Peyer's patch (tissue), 4 donors: Measurements from ENCODE around the gene AKAP14. TPM values are rescaled to one million over a fixed set of nuclear protein-coding genes. Genes with fewer than 3 reads are reported as not detected.

Experiments used
- DNase-seq, 3 donors: peaks; one replicate each; pipeline ENCODE4 v3.0.0-alpha.2; 2017 to 2019
- H3K27ac ChIP-seq, 4 donors: fragments of 200-600 bp; sonication (generic); one replicate each; pipeline ENCODE4 v1.5.1; 2016 to 2019
- H3K27me3 ChIP-seq, 2 donors: fragments of 200-600 bp; sonication (generic); one replicate each; pipeline ENCODE4 v1.5.1; 2019
- H3K36me3 ChIP-seq, 3 donors: fragments of 200-600 bp; sonication (generic); one replicate each; pipeline ENCODE4 v1.5.1; 2016 to 2019
- H3K4me1 ChIP-seq, 4 donors: fragments of 200-600 bp; sonication (generic); one replicate each; pipeline ENCODE4 v1.5.1; 2016 to 2019
- H3K4me3 ChIP-seq, 4 donors: fragments of 200-600 bp; sonication (generic); 1 replicate in 3 of 4; 2 replicates in 1 of 4; pipeline ENCODE4 v1.5.1; 2016 to 2019; ENCODE audit warnings: mild to moderate bottlenecking in 1 of 4
- H3K9me3 ChIP-seq, 4 donors: fragments of 200-600 bp; sonication (generic); one replicate each; pipeline ENCODE4 v1.5.1; 2016 to 2019; ENCODE audit warnings: mild to moderate bottlenecking in 1 of 4
- POLR2A ChIP-seq, 2 donors: fragments of 450-650 bp; IDR thresholded peaks; one replicate each; pipeline ENCODE4 v1.5.1; 2017; ENCODE audit warnings: antibody characterized with exemption in 2 of 2, mild to moderate bottlenecking in 2 of 2, moderate library complexity in 2 of 2
- total RNA-seq, 4 donors: library from RNA; depleted of rRNA; stranded (reverse); fragments of >200 nt; gene quantifications; one replicate each; pipeline ENCODE4 v1.1.0, GENCODE V29; 2016
- TF ChIP-seq, protein P1 (sequence below), 6 experiments: fragments of 450-650 bp in 4 of 6; fragments of 200-600 bp in 2 of 6; sonication (generic) in 1 of 6; IDR thresholded peaks; one replicate each; pipeline ENCODE4 v1.5.1; 2017 to 2019; ENCODE audit warnings: antibody characterized with exemption in 6 of 6, mild to moderate bottlenecking in 3 of 6, moderate library complexity in 1 of 6

AKAP14 gene
- total RNA-seq, 4 donors from 2014 or later = not detected

DNA sequence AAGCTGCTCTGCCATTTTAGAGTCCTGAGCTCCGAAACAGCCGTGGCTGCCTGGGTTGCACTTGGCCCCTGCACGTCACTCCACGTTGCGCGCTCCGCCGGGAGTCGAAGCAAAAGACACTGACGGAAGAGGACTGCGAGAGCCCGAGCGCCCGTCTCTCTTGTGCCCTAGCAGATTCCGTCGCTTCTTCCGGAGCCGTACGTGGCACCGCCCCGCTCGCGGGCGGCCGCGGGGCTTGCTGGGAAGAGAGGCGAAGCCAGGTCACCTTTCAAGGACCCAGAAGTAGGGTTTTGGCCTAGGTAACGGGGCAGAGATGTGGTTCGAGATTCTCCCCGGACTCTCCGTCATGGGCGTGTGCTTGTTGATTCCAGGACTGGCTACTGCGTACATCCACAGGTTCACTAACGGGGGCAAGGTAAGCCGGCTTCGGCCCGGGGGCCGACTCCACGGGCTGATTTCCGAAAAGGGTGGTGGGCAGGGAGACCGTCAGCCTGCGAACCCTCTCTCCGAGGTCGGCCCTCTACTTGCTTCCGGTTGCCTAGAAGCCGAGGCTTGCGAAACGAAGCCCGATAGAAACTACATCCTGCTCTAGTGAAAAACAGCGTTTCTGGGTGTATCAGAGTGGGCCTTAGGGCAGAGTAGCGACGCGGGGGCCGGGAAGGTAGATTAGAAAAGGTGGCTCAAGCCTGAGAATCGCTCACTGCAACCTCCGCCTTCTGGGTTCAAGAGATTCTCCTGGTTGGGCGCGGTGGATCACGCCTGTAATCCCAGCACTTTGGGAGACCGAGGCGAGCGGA is 23.9 kb upstream of the AKAP14 start, which contains the start of the genes NDUFA1 and RNF113A:
Gene NDUFA1, plus strand, starts transcription at position 234 of the 797 bp plus-strand sequence. Its CDS starts 80 bp downstream, at position 314.
Gene RNF113A, minus strand, starts transcription at position 135 of the 797 bp plus-strand sequence. Its CDS starts 120 bp downstream, at position 15.
- Histone ChIP-seq H3K9me3 (no peaks in the 10 kb centered on the region), H3K4me1 (no peaks in the 10 kb centered on the region), H3K36me3 (peaks cover 0 to 4% (median 0%) of the 10 kb centered on the region in 3 donors), H3K4me3 (peak within 1 kb of the TSS; percentile 55 to 71 (median 68)), H3K27me3 (no peaks in the 10 kb centered on the region), H3K27ac (peak within 1 kb of the TSS; percentile 88 to 96 (median 93))
- peak; percentile 87 to 88 for TF ChIP-seq POLR2A (IDR thresholded peaks at IDR 0.05)
- TF ChIP-seq, protein P1, sequence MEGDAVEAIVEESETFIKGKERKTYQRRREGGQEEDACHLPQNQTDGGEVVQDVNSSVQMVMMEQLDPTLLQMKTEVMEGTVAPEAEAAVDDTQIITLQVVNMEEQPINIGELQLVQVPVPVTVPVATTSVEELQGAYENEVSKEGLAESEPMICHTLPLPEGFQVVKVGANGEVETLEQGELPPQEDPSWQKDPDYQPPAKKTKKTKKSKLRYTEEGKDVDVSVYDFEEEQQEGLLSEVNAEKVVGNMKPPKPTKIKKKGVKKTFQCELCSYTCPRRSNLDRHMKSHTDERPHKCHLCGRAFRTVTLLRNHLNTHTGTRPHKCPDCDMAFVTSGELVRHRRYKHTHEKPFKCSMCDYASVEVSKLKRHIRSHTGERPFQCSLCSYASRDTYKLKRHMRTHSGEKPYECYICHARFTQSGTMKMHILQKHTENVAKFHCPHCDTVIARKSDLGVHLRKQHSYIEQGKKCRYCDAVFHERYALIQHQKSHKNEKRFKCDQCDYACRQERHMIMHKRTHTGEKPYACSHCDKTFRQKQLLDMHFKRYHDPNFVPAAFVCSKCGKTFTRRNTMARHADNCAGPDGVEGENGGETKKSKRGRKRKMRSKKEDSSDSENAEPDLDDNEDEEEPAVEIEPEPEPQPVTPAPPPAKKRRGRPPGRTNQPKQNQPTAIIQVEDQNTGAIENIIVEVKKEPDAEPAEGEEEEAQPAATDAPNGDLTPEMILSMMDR (IDR thresholded peaks at IDR 0.05) = no peak
- peak; percentile 83 to 93 (median 88) for DNase-seq

GRCh38 chrX:119878740-119879139 is 17.0 kb upstream of the AKAP14 start:
- H3K36me3 ChIP-seq = peaks cover 0 to 9% (median 0%) of the 10 kb centered on the region in 3 donors
- H3K4me3 ChIP-seq = no peak overlapping the region
- no peak for TF ChIP-seq POLR2A (IDR thresholded peaks at IDR 0.05)
- TF ChIP-seq, protein P1 (IDR thresholded peaks at IDR 0.05) = no peak
- no peaks in the 10 kb centered on the region for H3K4me1 ChIP-seq
- no peak for DNase-seq
- H3K9me3 ChIP-seq = no peaks in the 10 kb centered on the region
- H3K27me3 ChIP-seq = no peaks in the 10 kb centered on the region
- H3K27ac ChIP-seq = no peak overlapping the region

DNA sequence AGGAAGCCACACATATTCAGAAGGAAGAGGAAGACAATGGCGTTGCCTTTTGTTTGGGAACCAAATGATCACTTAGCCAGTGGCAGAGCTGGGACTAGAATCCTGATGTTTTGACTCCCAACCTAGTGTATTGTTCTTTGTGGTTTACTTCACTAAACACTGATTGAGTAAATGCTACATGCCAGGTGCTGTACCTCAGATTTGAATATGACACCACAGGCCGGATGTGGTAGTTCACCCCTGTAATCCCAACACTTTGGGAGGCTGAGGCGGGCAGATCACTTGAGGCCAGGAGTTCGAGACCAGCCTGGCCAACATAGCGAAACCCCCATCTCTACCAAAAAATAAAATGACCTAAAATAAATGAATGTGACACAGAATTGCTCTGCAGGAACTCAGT is 15.6 kb upstream of the AKAP14 start:
- Histone ChIP-seq H3K4me1 (no peaks in the 10 kb centered on the region), H3K9me3 (no peaks in the 10 kb centered on the region), H3K27ac (no peak overlapping the region), H3K27me3 (no peaks in the 10 kb centered on the region), H3K36me3 (peaks cover 0 to 9% (median 0%) of the 10 kb centered on the region in 3 donors), H3K4me3 (no peak overlapping the region)
- TF ChIP-seq, protein P1 (IDR thresholded peaks at IDR 0.05) = no peak
- TF ChIP-seq POLR2A (IDR thresholded peaks at IDR 0.05) = no peak
- DNase-seq = peak in 2 of 3 donors; percentile 47 to 56

- H3K36me3 ChIP-seq = peaks cover 0 to 9% (median 0%) of the 10 kb centered on the region in 3 donors
- no peaks in the 10 kb centered on the region for H3K4me1 ChIP-seq
- no peak overlapping the region for H3K27ac ChIP-seq
- no peaks in the 10 kb centered on the region for H3K9me3 ChIP-seq
- no peak overlapping the region for H3K4me3 ChIP-seq
- DNase-seq = peak in 1 of 3 donors; percentile 49
- no peak for TF ChIP-seq POLR2A (IDR thresholded peaks at IDR 0.05)
- TF ChIP-seq, protein P1 (IDR thresholded peaks at IDR 0.05) = peak in 4 of 6 experiments; percentile 46 to 64 (median 60)
- H3K27me3 ChIP-seq = no peaks in the 10 kb centered on the region
Measured at GRCh38 chrX:119880552-119881437, 14.9 kb upstream of the AKAP14 start.
